Bladder microvascular endothelial cell (primary cell): ENCODE measurements around the gene ARSA. TPM values are rescaled to one million over a fixed set of nuclear protein-coding genes. Genes with fewer than 3 reads are reported as not detected.

ENCODE experiments used
- total RNA-seq: library from RNA; depleted of rRNA; stranded (reverse); fragments of >200 nt; gene quantifications from 2 replicates; pipeline ENCODE4 v1.2.3, GENCODE V29; 2014

The ARSA gene
- 13.6 and 18.9 TPM in 2 replicates for total RNA-seq

GRCh38 chr22:50627642-50628542, at the start of gene ARSA:
TSS of gene ARSA (minus strand) at chr22:50628152. CDS start at chr22:50627779, 373 bp downstream.

GRCh38 chr22:50672471-50673230, 44.7 kb upstream of the ARSA start, which contains the start of gene SHANK3:
TSS of gene SHANK3 (plus strand) at chr22:50672823.

GRCh38 chr22:50600538-50600937, 27.4 kb downstream of the ARSA start, which contains the start of gene MAPK8IP2:
TSS of gene MAPK8IP2 (plus strand) at chr22:50600793. CDS start at chr22:50600819, 26 bp downstream.

DNA sequence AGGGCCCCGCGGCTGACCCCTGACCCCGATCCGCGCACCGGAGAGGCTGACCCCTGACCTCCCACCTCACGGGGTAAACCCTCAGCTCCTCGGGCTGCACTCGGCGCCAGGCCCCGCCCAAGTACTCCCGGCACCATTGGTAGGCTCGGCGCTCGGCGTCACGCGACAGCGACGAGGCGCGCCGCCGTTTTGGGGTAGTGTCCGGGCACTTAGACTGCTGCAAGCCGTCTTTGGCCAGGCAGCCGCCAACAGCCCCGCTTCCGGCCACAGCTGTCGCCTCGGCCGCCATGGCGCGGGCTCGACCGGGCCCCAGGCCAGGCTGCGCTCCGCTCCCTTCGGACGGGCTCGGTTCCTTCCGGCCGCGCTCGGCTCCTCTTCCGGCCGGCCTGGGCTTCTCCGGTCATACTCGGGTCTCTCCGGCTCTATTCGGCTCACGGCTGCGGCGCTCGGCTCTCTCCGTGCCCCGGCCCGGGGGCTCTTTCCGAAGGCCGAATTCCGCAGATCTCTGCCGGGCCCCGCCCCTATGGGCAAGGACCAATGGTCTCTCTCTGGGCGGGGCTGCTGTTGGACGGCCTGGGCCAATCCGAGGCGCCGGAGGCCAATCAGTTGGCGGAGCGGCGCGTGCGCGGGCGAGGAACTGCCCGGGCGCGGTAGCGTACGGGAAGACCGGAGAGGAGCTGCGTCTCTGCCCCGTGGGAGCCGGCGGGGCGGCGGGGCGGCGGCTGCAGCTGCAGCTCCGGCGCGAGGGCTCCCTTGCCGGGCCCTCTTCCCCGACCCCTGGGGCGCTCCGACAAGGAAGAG, 45.3 kb downstream of the ARSA start, which contains the start of gene CHKB:
TSS of gene CHKB (minus strand) at position 357 of the 801 bp plus-strand sequence. CDS start at position 289, 68 bp downstream.

GRCh38 chr22:50577987-50578775, 49.8 kb downstream of the ARSA start, which contains the start of gene CPT1B:
TSS of gene CPT1B (minus strand) at chr22:50578427. CDS start at chr22:50577915, 512 bp downstream.

Other genes starting within 250 kb of the ARSA start
- 33.2 and 63.9 TPM in 2 replicates for gene SBF1, start 153.1 kb downstream of the ARSA start, total RNA-seq
- 0.16 and 3.2 TPM in 2 replicates for gene ADM2, start 146.6 kb downstream of the ARSA start, total RNA-seq
- not detected in 2 replicates for gene MIOX, start 141.3 kb downstream of the ARSA start, total RNA-seq
- gene LMF2, start 120.5 kb downstream of the ARSA start, total RNA-seq = 24.3 and 34.7 TPM in 2 replicates
- gene NCAPH2, start 119.9 kb downstream of the ARSA start, total RNA-seq = 26.9 and 30.9 TPM in 2 replicates
- 1.8 and 5.8 TPM in 2 replicates for gene SCO2, start 102.6 kb downstream of the ARSA start, total RNA-seq
- 28.2 and 35.5 TPM in 2 replicates for gene TYMP, start 98.1 kb downstream of the ARSA start, total RNA-seq
- gene KLHDC7B, start 82.3 kb downstream of the ARSA start, total RNA-seq = not detected in 2 replicates
- gene SYCE3, start 65.2 kb downstream of the ARSA start, total RNA-seq = not detected in 2 replicates
- 6.8 and 20.2 TPM in 2 replicates for gene CPT1B, start 49.7 kb downstream of the ARSA start, total RNA-seq
- 27.8 and 32.9 TPM in 2 replicates for gene CHKB, start 45.3 kb downstream of the ARSA start, total RNA-seq
- 0.32 and 0.38 TPM in 2 replicates for gene MAPK8IP2, start 27.4 kb downstream of the ARSA start, total RNA-seq
- 21.0 and 37.3 TPM in 2 replicates for gene SHANK3, start 44.7 kb upstream of the ARSA start, total RNA-seq
- 0.16 and 0.69 TPM in 2 replicates for gene ACR, start 110.1 kb upstream of the ARSA start, total RNA-seq
- gene RABL2B, start 155.5 kb upstream of the ARSA start, total RNA-seq = 3.7 and 10.8 TPM in 2 replicates